HepG2 (cell line): ENCODE results near the gene ZCCHC3. TPM values are rescaled to one million over a fixed set of nuclear protein-coding genes. Genes with fewer than 3 reads are reported as not detected.

Experiments
- AGO1 ChIP-seq: fragments of 200-400 bp; formaldehyde crosslinking; IDR thresholded peaks from 2 replicates; pipeline ENCODE4 v1.6.1; 2017; ENCODE audit warnings: mild to moderate bottlenecking, low read depth, low read length, moderate library complexity; ENCODE audit not compliant: poor library complexity, severe bottlenecking
- BCL3 ChIP-seq: sonication (generic); formaldehyde crosslinking; IDR thresholded peaks from 2 replicates; pipeline ENCODE4 v1.5.1; 2020; ENCODE audit warnings: mild to moderate bottlenecking, missing genetic modification reagents, moderate library complexity
- CENPT ChIP-seq: sonication (generic); formaldehyde crosslinking; IDR thresholded peaks from 2 replicates; pipeline ENCODE4 v1.8.0; 2022; ENCODE audit warnings: low read depth, mild to moderate bottlenecking, moderate library complexity, missing genetic modification reagents
- CHD2 ChIP-seq: IDR thresholded peaks from 2 replicates; pipeline ENCODE4 v1.6.1; 2011; ENCODE audit warnings: low read depth, low read length, improper control_type of control experiment
- ETV6 ChIP-seq: sonication (generic); formaldehyde crosslinking; conservative IDR thresholded peaks from 2 replicates; pipeline ENCODE4 v1.4.0; 2020; ENCODE audit warnings: missing genetic modification reagents
- FOXP4 ChIP-seq: sonication (generic); formaldehyde crosslinking; IDR thresholded peaks from 2 replicates; pipeline ENCODE4 v1.4.0; 2020; ENCODE audit warnings: missing genetic modification reagents
- IRF2 ChIP-seq: IDR thresholded peaks from 2 replicates; pipeline ENCODE4 v1.6.1; 2018; ENCODE audit warnings: missing genetic modification reagents, missing compliant biosample characterization
- KLF11 ChIP-seq: IDR thresholded peaks from 2 replicates; pipeline ENCODE4 v1.6.1; 2016; ENCODE audit warnings: missing compliant biosample characterization
- MTF1 ChIP-seq: sonication (generic); formaldehyde crosslinking; IDR thresholded peaks from 2 replicates; pipeline ENCODE4 v1.5.0; 2020; ENCODE audit warnings: missing genetic modification reagents
- MZF1 ChIP-seq: sonication (generic); formaldehyde crosslinking; IDR thresholded peaks from 2 replicates; pipeline ENCODE4 v1.8.1; 2023; ENCODE audit warnings: mild to moderate bottlenecking, missing genetic modification reagents, borderline replicate concordance
- NONO ChIP-seq, 2 experiments: fragments of 450-650 bp in 1 of 2; sonication (generic) in 1 of 2; formaldehyde crosslinking in 1 of 2; IDR thresholded peaks in 1 of 2; conservative IDR thresholded peaks in 1 of 2; 2 replicates each; pipeline versions ENCODE4 v1.6.1 to v1.8.0; 2017 to 2022; ENCODE audit warnings: mild to moderate bottlenecking in 1 of 2, missing genetic modification reagents in 1 of 2, moderate library complexity in 1 of 2
- RFX5 ChIP-seq: IDR thresholded peaks from 2 replicates; pipeline ENCODE4 v1.6.1; 2011; ENCODE audit warnings: low read depth, low read length, improper control_type of control experiment
- TAF15 ChIP-seq: fragments of 200-400 bp; formaldehyde crosslinking; IDR thresholded peaks from one replicate; pipeline ENCODE4 v1.6.1; 2018; ENCODE audit warnings: mild to moderate bottlenecking, low read depth, low read length; ENCODE audit not compliant: poor library complexity, severe bottlenecking
- ZNF251 ChIP-seq: sonication (generic); formaldehyde crosslinking; IDR thresholded peaks from 2 replicates; pipeline ENCODE4 v1.9.0; 2021; ENCODE audit warnings: mild to moderate bottlenecking, missing genetic modification reagents
- ZNF337 ChIP-seq: sonication (generic); formaldehyde crosslinking; IDR thresholded peaks from 2 replicates; pipeline ENCODE4 v1.5.1; 2020; ENCODE audit warnings: missing genetic modification reagents, low read depth, mild to moderate bottlenecking, borderline replicate concordance
- ZNF547 ChIP-seq: sonication (generic); formaldehyde crosslinking; IDR thresholded peaks from 2 replicates; pipeline ENCODE4 v1.5.1; 2020; ENCODE audit warnings: mild to moderate bottlenecking, missing genetic modification reagents
- ZNF558 ChIP-seq: sonication (generic); formaldehyde crosslinking; IDR thresholded peaks from 2 replicates; pipeline ENCODE4 v1.9.0; 2022; ENCODE audit warnings: mild to moderate bottlenecking, missing genetic modification reagents, borderline replicate concordance
- ZNF652 ChIP-seq: IDR thresholded peaks from 2 replicates; pipeline ENCODE4 v1.6.1; 2016; ENCODE audit warnings: low read depth, borderline replicate concordance
- ZNF724P ChIP-seq: sonication (generic); formaldehyde crosslinking; IDR thresholded peaks from 2 replicates; pipeline ENCODE4 v1.8.0; 2022; ENCODE audit warnings: missing genetic modification reagents, borderline replicate concordance
- ZNF775 ChIP-seq: sonication (generic); formaldehyde crosslinking; IDR thresholded peaks from 2 replicates; pipeline ENCODE4 v1.4.0; 2020; ENCODE audit warnings: missing genetic modification reagents, mild to moderate bottlenecking, moderate library complexity, borderline replicate concordance
- ZNF782 ChIP-seq: sonication (generic); formaldehyde crosslinking; IDR thresholded peaks from 2 replicates; pipeline ENCODE4 v1.4.0; 2020; ENCODE audit warnings: missing genetic modification reagents, mild to moderate bottlenecking, borderline replicate concordance
- ZNF891 ChIP-seq: sonication (generic); formaldehyde crosslinking; IDR thresholded peaks from 2 replicates; pipeline ENCODE4 v1.5.0; 2020; ENCODE audit warnings: mild to moderate bottlenecking, missing genetic modification reagents
- ZSCAN20 ChIP-seq: sonication (generic); formaldehyde crosslinking; IDR thresholded peaks from 2 replicates; pipeline ENCODE4 v1.4.0; 2020; ENCODE audit warnings: missing genetic modification reagents, mild to moderate bottlenecking, borderline replicate concordance
- polyA plus RNA-seq, 8 experiments: library from polyadenylated mRNA; depleted of rRNA in 3 of 8; stranded (reverse) in 7 of 8; unstranded in 1 of 8; fragments of >200 nt; fragmentation: Illumina TruSeq in 4 of 8; extraction: Trizol in 4 of 8; gene quantifications; 2 replicates each; pipeline versions ENCODE4 v1.2.1 to v1.2.3, GENCODE V29; 2011 to 2016; ENCODE audit warnings: low read depth in 4 of 8, missing spikeins in 1 of 8, mixed read lengths in 1 of 8; ENCODE audit not compliant: insufficient read depth in 1 of 8
- total RNA-seq, 5 experiments: library from RNA; depleted of rRNA; stranded (reverse); fragments of >200 nt; fragmentation: Illumina TruSeq; extraction: Trizol; gene quantifications; 2 replicates each; pipeline ENCODE4 v1.2.3, GENCODE V29; 2016; ENCODE audit warnings: low read depth in 1 of 5
- TF ChIP-seq, protein P1 (sequence below): sonication (generic); formaldehyde crosslinking; IDR thresholded peaks from 2 replicates; pipeline ENCODE4 v1.4.0; 2020; ENCODE audit warnings: missing genetic modification reagents, mild to moderate bottlenecking, borderline replicate concordance
- TF ChIP-seq, protein P2 (sequence below): IDR thresholded peaks from 2 replicates; pipeline ENCODE4 v1.6.1; 2012; ENCODE audit warnings: inconsistent platforms

ZCCHC3 gene
- total and polyA plus RNA-seq, 2 of the 13 experiments (the other 11 are each of a cell fraction or from before 2014, with no cell fraction given): 46.6 to 63.0 TPM

DNA sequence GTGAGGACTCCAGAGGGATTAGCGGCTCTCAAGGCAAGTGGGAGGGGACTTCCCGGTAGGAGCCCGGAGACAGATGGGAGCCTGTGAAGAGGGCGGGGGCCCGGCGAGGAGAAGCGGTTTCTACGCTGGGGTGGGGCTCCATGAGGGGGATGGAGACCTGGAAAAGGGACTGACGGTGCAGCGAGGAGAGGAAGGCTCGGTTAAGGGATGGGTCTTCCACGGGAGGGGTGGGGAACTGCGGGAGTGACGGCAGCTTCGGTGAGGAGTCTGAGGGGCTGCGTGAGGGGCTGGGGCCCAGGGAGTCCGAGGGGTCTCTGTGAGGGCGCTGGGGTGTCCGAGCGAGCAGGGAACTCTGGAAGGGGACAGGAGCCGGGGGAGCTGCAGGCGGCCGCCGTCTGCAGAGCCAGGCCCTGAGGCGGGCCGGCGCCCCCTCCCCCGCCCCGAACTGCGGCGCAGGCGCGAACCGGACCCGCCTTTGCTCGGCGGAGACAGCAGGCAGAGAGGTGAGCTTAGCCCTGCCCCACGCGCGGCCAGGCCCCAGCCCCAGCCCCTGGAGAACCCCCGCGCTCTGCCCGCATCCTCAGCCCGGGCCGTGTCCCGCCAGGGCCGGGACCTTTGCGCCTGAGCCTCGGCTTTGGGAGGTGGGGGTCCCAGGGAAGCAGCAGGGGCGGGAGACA, 49.4 kb downstream of the ZCCHC3 start, which contains the start of gene NRSN2 (continued):
- TF ChIP-seq ZNF337 (CRISPR knock-in tag) (no peak), ZNF782 (CRISPR knock-in tag) (no peak), ZNF724P (CRISPR knock-in tag) (no peak), FOXP4 (CRISPR knock-in tag) (peak; percentile 13; the same call in 1 of the 2 replicates), ZNF891 (CRISPR knock-in tag) (peak; percentile 86), KLF11 (CRISPR knock-in tag) (no peak), NONO (IDR thresholded peaks at IDR 0.05) (no peak), NONO (CRISPR knock-in tag; conservative IDR thresholded peaks at IDR 0.05) (peak; percentile 53; the same call in 1 of the 2 replicates), RFX5 (no peak), ETV6 (CRISPR knock-in tag) (peak; percentile 79; the same call in 1 of the 2 replicates), MTF1 (CRISPR knock-in tag) (no peak), CHD2 (no peak; the same call in 1 of the 2 replicates), ZNF775 (CRISPR knock-in tag) (no peak; the same call in 1 of the 2 replicates), AGO1 (peak; percentile 40), ZSCAN20 (no peak), ZNF558 (CRISPR knock-in tag) (peak; percentile 81; the same call in 1 of the 2 replicates), ZNF251 (CRISPR knock-in tag) (no peak; the same call in 1 of the 2 replicates), IRF2 (CRISPR knock-in tag) (no peak), ZNF547 (CRISPR knock-in tag) (no peak), CENPT (CRISPR knock-in tag) (no peak), MZF1 (no peak), BCL3 (CRISPR knock-in tag) (no peak; the same call in none of the 2 replicates), ZNF652 (no peak), TAF15 (no peak)
- TF ChIP-seq, protein P1, sequence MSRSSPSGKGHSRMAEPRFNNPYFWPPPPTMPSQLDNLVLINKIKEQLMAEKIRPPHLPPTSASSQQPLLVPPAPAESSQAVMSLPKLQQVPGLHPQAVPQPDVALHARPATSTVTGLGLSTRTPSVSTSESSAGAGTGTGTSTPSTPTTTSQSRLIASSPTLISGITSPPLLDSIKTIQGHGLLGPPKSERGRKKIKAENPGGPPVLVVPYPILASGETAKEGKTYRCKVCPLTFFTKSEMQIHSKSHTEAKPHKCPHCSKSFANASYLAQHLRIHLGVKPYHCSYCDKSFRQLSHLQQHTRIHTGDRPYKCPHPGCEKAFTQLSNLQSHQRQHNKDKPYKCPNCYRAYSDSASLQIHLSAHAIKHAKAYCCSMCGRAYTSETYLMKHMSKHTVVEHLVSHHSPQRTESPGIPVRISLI: no peak
- TF ChIP-seq, protein P2, sequence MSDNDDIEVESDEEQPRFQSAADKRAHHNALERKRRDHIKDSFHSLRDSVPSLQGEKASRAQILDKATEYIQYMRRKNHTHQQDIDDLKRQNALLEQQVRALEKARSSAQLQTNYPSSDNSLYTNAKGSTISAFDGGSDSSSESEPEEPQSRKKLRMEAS: peak; percentile 17; the same call in 1 of the 2 replicates
